GM21515 (cell line): ENCODE data around the gene ANKS3.

ENCODE experiments used
- ATAC-seq: cut with Tn5 transposase; IDR thresholded peaks from one replicate; pipeline ENCODE4 v1.9.1; 2021; ENCODE audit not compliant: unreplicated experiment

Gene ANKS3

DNA sequence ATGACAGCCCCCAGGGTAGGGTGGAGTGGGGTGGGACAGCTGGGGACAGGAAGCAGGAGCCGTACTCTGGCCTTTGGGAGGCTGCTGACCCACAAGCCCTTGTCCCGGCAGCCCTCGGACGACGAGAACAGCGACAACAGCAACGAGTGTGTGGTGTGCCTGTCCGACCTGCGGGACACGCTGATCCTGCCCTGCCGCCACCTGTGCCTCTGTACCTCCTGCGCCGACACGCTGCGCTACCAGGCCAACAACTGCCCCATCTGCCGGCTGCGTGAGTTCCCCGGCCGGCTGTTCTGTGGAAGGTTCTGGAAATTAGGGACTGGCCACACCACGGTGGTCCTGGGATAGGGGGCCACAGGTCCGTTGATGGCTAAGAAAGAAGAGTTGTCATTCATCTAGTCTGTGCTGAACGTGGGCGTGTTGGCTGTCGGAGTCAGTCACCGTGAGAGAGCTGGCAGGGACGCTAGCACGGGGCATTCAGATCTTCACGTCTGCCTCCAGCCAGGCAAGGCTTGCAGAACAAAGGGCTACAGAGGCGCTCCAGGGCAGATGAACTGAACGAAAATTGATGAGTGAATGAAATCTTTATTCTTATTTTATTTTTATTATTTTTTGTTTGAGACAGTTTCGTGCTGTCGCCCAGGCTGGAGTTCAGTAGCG lies 60.6 kb downstream of the ANKS3 start:
- no peak for ATAC-seq

DNA sequence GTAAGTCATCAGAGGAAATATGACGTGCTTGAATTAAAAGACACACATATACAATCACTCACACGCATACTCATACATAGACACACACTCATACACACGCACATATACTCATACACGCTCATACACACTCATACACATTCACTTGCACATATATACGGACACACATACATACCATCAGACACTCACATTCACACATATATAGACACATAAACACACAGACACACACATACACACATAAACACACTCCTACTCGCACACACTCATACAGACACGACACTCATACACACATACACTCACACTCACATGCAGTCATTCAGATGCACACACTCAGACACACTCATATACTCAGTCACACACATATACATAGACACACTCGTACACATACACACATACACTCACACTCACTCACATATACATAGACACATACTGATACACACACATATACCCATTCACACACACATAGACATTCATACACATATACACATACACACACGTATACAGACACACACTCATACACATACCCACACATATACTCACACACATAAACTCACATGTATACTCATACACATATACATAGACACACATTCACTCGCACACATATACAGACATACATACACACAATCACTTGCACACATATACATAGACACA lies 65.6 kb downstream of the ANKS3 start:
- no peak for ATAC-seq

DNA sequence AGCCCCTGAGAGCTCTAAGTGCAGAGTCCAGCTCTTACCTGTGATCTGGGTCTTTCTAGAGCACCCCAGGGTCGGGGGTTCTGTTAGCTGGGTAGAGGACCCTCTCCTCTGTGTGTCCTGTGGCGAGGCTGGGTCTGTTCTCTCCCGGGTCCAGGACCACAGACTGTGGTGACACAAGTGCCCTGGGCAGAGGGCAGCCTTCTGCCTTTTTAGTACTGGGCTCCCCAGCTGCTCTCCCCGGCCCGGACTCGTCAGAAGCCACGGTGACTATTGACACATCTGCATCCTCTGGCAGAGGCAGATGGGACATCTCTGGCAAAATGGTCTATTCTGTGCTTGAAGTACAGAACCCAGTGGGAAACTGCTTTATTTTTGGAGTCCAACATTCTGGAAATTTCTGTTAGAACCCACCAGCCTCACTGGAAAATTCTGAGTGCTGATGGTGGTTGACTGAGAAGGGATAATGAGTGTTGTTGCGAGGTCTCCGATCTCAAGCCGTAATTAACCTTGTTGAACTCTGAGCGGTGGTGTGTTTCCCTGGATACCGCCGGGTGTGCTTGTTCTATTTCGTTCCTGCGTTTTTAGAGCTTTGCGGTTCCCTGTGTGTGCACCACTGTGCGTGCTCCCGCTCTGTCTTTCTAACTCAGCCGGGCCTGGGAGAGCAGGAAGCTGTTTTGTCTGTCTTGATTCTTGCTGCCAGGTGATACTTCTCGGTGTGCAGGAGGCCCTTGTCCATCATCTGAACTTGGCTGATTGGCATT lies 66.7 kb downstream of the ANKS3 start:
- no peak for ATAC-seq

DNA sequence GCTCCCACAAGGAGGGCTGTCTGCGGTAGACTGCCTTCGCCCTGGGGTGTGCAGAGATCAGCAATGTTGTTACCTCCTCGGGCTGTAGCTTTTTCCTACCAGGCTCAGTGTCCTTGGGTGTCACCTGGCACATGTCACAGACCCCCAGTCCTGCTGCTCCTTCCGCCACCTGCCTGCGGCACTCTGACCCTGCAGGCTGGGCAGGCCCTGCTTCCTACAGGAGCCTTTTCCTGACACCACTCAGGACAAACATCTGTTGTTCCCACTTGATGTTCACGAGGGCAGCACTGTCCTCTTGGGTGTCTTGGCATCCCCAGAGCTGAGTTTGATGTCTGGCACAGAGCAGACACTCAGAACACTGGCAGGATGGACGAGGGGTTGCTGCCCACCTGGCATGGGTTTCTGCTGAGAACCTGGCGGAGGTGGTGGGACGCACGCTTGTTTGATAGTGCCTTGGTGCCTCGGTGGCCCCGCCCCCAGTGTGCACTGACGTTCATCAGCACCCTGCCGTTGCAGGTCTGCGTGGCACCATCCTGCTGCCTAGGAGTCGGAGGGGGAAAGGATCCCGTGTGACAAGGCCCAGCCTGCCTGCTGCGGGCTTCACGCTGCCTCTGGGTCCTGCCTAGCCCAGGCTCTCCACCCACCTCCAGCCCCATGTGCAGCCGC lies 67.4 kb downstream of the ANKS3 start:
- ATAC-seq = no peak

DNA sequence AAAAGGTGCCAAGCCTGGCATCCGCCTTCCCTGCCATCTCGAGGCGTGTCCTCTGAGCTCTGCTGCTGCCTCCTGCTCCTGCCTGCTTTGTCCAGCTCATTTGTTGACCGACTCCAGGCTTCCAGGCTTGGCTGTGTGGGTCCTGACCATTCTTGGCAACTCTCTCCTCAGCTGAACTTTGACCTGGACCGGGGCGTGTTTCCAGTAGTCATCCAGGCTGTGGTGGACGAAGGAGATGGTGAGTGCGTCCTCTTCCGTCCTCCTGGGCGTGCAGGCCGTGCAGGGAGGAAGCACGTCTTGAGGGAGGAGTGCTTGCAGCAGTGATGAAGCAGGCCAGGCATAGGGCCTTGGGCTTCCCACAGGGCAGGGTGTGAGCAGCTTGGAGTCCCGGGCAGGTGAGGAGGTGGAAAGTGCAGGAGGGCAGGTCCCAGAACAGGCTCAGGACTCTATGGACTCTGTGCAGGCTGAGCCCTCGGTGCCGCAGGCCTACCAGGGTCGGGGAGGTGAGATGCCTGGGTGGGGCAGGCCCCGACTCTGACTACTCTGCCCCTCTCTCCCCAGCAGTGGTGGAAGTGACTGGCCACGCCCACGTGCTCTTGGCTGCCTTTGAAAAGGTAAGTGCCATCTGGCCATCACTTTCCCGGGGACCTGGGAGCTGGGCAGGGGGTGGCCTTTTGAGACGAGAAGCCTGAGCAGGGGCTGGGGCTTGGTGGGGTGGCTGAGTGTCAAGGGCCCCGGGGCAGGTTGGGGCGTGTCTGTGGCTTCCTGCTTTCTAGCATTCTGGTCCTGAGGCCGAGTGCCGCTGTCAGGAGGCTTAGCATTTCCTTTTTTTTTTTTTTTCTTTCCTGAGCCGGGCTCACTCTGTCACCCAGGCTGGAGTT lies 69.3 kb downstream of the ANKS3 start:
- no peak for ATAC-seq

DNA sequence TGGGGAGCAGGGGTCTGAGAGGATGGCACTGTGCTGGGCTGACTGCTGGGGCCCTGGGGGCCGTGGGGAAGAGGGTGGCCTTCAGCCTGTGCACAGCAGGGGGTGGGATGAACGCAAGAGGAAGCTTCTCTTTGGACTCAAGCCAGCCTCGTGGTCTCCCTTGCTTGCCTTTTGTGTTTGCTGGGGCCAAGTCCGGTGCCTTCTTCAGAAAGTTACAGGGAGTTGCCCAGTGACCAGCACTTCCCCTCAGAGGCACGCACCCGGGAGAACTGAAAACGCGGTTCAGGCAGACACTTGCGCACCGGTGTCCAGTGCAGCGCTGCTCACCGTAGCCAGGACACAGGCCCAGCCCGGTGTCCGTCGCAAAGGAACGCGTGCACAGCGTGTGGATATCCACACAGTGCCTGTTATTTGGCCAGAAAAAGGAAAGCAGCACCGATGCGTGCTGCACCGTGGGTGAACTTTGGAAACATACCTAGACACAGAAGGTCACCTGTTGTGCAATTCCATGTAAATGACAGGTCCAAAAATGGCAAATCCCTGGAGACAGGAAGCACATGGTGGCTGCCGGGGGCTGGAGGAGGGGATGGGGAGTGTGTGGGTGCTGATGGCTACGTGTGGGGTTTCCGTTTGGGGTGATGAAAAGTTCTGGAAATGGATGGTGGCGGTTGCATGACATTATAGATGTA lies 70.2 kb downstream of the ANKS3 start:
- no peak for ATAC-seq

DNA sequence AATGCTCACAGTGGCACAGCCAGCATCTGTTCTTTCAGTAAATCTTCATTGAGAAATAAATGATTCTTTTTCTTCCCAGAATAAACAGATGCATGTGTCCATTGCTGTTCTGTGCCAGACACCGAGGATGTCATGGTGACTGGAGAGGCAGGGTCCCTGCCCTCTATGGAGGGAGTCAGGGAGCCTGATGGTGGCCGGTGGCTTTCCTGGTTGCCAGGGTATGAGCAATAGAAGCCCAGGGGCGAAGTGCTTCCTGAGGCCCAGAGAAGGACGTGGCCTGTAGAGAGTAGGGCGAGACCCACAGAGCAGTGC lies 70.7 kb downstream of the ANKS3 start:
- ATAC-seq = no peak

DNA sequence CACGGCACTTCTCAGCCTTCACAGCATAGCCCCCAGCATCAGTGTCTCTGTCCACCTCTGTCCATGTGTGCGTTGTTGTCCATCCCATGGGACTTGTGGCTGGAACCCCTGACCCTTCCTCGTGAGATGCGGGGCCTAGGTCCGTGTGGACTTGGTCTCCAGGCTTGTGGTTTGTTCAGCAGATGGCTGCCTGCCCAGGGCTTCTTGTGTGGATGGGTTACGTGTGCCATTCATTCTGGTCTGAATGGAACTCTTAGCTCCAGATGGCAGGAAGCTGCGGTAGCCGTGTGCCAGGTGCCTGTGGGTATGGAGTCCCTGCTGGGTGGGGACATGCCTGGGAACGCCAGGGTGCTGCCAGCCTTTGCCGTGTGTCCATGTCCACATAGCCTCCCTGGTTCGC lies 72.4 kb downstream of the ANKS3 start:
- no peak for ATAC-seq

DNA sequence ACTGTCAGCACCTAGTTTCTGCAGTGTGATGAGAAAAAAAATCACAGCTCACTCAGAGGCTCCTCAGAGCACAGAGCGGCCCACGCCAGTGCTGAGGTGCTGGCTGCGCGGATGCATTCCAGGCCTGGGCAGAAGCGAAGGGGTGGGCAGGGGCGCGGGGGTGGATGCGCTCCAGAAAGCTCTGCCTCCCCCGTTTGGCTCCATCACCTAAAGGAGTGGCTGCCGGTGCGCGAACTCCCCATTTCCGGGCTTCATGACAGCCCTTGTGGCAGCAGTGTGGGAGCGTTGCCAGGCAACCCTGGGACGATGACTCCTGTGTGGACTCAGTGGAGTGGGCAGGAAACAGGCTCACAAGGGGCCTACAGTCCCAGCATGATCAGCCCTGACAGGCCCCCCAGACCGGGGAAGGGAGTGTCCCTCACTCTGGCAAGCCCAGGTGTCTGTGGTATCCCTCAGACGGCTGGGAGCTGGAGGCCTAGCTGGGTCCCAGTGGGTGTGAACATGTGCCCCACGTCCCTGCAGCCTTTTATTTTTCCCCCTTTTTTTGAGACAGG lies 73.5 kb downstream of the ANKS3 start:
- no peak for ATAC-seq

DNA sequence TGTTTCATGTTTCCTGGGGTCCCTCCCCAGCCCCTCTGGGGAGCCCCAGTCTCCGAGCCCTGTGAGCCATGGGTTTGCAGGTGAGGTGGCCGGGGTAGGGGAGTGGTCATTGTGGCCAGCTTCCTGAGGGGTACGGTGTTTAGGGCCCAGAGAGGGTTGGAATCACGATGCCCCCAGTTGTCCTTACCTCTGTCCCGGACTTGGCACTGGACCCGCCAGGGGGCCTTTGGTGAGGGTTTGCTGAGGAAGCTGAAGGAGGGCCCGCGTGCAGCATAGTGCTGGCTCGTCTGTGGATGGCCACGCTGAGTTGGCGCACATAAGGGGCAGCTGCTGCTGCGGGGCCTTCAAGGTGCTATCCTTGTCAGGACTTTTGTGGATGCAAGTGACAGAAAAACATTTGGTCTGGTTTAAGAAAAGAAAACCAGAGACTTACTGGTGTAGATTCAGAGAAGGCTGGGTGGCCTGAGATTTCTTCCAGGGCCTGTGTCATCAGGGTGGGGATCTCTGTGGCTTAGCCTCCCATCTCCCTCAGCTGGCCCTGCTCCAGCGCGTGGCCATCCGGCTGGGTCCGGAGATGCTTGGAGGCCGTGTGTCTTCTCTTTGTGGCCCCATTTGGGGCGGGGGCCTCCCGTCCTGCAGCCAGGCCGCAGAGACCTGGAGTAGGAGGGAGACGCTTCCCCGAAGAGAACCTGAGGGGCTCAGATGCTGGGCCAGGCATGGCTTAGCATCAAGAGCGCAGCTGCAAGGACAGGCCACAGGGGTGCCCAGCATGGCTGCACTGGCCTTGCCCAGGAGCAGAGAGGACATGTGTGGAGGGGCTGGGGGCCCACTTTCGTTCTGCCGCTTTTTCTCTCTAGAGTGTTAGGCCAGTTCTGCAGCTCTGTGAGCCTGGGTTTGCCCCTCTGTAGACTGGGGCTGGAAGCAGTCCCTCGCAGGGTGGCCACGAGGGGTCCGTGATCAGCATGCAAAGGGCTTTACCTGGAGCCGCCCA lies 74.4 kb downstream of the ANKS3 start:
- no peak for ATAC-seq

DNA sequence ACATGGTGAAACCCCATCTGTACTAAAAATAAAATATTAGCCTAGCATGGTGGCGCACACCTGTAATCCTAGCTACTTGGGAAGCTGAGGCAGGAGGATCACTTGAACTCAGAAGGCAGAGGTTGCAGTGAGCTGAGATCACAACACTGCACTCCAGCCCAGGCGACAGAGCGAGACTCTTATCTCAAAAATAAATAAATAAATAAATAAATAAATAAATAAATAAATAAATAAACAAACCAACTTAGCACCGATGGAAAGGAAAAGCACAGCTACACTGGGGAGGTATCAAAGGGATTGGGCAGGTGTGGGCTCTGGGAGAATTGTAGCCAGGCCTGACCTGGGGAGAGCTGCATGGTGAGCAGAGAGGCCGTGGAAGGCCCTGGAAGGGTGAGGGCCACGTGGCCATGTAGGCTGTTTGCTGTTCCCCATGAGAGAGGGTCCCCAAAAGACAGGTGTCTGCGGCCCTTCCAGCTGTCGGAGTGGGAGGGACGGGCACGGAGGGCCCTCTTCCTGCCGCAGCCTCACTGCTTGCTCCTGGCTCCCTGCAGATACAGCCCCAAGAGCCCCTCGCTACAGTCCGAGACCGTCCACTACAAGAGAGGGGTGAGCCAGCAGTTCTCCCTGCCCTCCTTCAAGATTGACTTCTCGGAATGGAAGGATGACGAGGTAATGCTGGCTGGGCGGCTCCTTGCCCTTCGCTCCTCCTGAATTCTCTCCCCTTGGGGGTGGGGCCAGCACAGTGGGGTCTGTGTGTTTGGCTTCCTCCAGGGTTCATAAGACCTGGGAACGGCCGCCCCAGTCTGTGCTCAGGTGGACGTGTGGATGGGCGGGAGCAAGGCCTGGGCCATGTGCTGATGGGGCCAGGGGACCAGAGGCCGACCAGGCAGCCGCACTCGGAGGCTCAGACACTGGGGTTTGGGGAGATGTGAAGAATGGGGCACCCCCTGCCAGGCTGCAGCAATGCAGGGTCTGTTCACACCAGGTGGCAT lies 77.1 kb downstream of the ANKS3 start:
- no peak for ATAC-seq

DNA sequence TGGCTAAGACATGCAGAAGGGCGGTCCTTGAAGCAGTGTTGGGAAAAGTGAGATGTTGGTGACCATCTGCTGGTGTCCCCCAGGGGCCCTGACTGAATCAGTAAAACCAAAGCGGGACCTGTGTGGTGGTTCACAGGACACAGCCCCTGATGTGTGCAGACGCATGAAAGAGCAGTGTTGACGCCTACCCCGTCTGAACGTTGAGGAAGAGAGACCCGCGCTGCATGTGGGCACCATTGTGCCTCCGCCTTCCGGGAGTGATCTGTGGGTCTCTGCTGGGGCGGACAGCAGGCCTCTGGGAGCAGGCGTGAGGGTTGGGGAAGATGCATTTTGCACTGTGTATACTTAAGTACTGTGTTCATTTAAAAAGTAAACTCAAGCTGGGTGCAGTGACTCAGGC lies 77.8 kb downstream of the ANKS3 start:
- ATAC-seq = no peak

DNA sequence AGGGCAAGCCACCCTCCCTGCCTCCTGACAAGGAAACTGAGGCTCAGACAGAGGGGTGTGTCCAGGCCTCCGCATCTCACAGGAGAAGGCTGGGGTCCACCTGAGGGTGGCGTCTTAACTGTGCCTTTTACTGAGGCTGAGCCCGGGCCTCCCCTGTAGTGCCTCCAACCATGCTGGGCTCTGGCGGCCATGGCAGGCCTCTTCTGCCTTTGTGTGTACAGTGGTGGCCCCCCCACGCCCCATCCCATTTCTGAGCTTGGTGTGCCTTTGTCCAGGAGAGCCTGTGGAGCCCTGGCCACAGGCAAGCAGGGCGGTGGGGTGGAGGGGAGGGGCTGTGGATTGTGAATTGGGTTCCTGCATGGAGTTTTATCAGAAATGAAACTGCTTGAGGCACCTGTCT lies 78.3 kb downstream of the ANKS3 start:
- no peak for ATAC-seq

DNA sequence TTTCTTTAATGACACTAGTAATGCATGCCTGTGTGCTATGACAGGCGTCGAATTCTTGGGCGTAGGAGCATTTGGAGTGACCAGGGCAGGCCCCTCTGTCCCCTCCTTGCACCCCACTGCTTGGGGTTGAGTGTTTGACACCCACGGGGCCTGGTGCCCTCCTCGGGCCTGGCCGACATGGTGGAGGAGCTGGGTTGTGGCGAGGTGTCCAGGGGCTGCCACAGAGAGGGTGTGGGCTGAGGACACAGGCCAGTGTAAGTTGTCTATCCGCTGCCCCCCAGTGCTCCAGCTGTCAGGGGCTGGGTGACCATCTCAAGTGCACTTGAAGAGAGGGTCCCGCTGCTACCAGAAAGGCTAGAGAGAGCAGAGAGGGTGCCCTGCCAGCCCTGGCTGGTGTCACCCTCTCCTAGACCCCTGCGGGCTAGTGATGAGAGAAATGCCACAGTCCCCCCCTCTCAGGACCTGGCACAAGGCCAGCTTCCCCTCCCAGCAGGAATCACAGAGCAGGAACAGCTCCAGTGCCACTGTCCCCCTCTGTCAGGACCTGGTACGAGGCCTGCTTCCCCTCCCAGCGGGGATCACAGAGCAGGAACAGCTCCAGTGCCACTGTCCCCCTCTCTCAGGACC lies 79.0 kb downstream of the ANKS3 start:
- no peak for ATAC-seq

DNA sequence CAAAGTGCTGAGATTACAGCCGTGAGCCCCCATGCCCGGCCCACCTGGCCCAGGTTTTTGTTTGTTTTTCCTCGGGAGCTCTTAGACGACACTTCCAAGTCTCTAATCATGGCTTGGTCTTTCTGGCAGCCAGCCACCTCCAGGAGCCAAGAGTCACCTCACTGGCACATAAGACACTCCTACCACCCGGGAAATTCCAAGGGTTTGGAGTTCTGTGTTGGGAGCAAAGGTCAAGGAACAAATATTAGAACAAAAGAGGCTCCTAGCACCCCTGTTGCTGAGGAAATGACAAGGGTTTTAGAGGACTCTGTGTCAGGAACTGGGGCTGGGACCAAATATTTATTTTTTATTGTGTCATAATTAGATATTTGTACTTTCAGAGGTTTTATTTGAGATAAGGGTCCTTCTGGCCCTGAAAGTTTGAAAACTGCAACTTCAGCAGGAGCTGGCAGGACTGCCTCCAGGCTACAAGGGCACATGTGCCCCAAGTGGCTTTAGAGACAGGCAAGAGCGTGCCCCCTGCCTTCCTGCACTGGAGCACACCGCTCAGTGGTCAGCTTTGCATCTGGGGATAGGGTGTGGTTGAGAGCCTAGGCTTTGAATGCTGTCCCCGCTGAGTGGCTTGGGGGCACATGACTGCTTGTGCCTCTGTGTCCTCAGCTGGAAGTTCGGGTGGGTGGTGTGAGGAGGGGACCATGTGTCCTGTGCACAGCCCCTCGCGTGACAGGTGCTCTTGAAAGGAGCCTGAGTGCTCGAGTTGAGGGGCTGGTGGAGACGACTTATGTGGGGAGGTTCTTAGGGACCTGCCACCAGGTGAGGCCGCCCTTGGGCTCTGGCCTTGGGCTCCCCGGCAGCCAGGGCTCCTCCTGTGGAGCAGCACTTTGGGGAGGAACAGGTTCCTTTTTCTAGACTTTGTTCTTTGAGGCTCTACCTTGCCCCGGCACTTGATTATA lies 79.8 kb downstream of the ANKS3 start:
- no peak for ATAC-seq

DNA sequence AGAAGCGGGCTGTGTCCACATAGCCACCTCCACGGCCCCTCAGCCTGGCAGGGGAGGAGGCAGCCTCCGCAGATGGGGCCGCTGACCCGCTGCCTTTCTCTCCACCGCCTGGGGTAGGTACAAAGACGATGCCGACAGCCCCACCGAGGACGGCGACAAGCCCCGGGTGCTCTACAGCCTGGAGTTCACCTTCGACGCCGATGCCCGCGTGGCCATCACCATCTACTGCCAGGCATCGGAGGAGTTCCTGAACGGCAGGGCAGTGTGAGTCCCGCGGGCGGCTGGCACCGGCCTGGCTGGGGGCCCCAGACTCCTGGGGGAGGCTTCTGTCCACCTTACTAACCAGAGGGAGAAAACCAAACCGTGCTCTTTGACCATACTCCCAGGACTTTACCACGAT lies 81.5 kb downstream of the ANKS3 start:
- ATAC-seq = no peak
